Measurements from ENCODE around the gene NLGN1.

GRCh38 chr3:173552526-173552925, 155.0 kb downstream of the NLGN1 start:
- TF ChIP-seq POLR2AphosphoS5 (IDR thresholded peaks at IDR 0.05) (no peak), CTCF (IDR thresholded peaks at IDR 0.05) (no peak), EP300 (IDR thresholded peaks at IDR 0.05) (no peak), POLR2A (IDR thresholded peaks at IDR 0.05; ENCODE audit: low read depth) (no peak)
